ENCODE results near the gene WDR76. TPM values are rescaled to one million over a fixed set of nuclear protein-coding genes. Genes with fewer than 3 reads are reported as not detected.

The WDR76 gene
- total RNA-seq, 1 donor from 2014 or later, result 0.73 TPM

DNA sequence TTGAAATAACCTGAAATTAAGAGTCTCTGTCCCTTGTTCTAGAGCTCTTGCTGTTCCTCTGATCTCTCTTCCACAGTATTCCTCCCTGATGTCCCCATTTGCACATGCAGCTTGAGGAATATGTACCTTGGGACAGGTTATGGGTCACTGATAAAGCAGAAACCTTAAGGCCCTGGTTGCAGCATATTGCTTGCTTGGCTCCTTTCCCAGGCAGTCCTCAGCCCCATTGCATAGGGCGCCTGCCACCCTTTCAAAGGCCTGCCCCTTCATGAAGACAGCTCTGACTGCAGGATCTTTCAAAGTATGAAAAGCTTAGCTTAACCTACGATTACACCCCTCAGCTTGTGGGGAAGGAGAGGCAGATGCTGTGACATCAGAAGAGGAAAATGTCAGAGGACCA, 51.6 kb downstream of the WDR76 start:
- Mint-ChIP-seq H3K27me3 (ENCODE audit: low read depth, unreplicated experiment) (no peaks in the 10 kb centered on the region), H3K36me3 (ENCODE audit: low read depth, unreplicated experiment) (peaks cover 7% of the 10 kb centered on the region), H3K4me1 (ENCODE audit: low read depth, unreplicated experiment) (no peaks in the 10 kb centered on the region), H3K9me3 (ENCODE audit: unreplicated experiment) (no peaks in the 10 kb centered on the region), H3K27ac (ENCODE audit: unreplicated experiment) (no peak overlapping the region), H3K4me3 (ENCODE audit: unreplicated experiment) (no peak overlapping the region)
- Histone ChIP-seq H3K79me2 (ENCODE audit: insufficient read depth, low read length) (no peaks in the 10 kb centered on the region), H4K20me1 (ENCODE audit: insufficient read depth, low read length) (peaks cover 3% of the 10 kb centered on the region), H3K9me3 (ENCODE audit: insufficient read depth, low read depth, low read length) (no peaks in the 10 kb centered on the region), H2AFZ (ENCODE audit: low read depth, low read length) (no peak overlapping the region), H3K27ac (ENCODE audit: low read depth, low read length) (no peak overlapping the region), H3K36me3 (ENCODE audit: insufficient read depth, low read length) (peaks cover 29% of the 10 kb centered on the region), H3K4me1 (ENCODE audit: insufficient read depth, low read length) (no peaks in the 10 kb centered on the region), H3K4me3 (ENCODE audit: insufficient read depth, low read depth, low read length) (no peak overlapping the region), H3K27me3 (ENCODE audit: insufficient read depth, low read length) (no peaks in the 10 kb centered on the region), H3K9ac (ENCODE audit: low read length) (no peak overlapping the region), H3K4me2 (ENCODE audit: low read length) (no peak overlapping the region)
- TF ChIP-seq, protein P1, sequence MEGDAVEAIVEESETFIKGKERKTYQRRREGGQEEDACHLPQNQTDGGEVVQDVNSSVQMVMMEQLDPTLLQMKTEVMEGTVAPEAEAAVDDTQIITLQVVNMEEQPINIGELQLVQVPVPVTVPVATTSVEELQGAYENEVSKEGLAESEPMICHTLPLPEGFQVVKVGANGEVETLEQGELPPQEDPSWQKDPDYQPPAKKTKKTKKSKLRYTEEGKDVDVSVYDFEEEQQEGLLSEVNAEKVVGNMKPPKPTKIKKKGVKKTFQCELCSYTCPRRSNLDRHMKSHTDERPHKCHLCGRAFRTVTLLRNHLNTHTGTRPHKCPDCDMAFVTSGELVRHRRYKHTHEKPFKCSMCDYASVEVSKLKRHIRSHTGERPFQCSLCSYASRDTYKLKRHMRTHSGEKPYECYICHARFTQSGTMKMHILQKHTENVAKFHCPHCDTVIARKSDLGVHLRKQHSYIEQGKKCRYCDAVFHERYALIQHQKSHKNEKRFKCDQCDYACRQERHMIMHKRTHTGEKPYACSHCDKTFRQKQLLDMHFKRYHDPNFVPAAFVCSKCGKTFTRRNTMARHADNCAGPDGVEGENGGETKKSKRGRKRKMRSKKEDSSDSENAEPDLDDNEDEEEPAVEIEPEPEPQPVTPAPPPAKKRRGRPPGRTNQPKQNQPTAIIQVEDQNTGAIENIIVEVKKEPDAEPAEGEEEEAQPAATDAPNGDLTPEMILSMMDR (IDR thresholded peaks at IDR 0.05; ENCODE audit: insufficient read depth, low read depth, low read length), result no peak
- TF ChIP-seq EZH2 (IDR thresholded peaks at IDR 0.05; ENCODE audit: insufficient read depth, low read length), result no peak
- FAIRE-seq (no peak), DNase-seq (ENCODE audit: low read depth) (no peak)

DNA sequence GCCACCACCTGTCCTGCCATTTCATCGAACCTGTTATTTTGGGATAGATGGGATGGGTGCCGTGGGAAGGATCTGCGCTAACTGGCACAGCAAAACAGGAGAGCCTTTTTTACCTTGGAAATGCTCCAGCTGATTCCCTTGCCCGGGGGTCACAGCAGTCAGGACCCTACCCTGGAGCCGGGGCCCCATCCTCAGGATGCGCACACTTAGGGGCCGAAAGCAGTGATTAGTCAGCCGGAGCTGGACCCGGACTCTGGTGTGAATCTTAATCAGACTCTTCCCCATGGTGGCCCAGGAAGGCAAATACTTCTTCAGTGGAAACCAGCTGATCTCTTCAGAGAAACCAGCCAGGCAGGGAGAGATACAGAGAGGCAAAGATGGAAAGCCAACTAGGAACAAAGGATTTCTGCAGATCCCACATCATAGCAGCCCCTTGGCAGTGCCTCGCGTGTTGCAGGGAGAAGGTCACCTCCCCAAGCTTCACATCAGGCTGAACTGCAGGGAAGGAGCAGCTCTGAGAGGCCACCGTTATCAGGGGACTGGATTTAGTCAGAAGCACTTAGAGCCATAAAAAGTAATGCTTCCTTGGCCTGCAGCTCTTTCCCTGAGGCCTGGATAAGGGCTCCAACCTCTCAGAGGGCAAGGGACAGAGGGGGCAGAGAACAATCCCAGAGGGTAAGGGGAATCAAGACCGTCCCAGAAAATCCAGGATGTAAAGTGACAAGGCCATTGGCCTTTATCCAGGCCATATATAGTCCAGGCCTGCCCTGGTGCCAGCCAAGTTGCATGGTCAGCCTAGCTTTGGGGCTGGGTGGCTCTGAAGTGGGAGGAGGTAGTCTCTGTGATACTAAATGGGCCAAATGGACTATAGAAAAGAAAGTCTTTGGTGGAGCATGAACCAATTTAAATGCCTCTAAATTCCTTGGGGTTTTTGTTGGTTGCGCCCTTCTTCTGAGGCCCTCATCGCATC, 52.9 kb downstream of the WDR76 start:
- Histone ChIP-seq H2AFZ (ENCODE audit: low read depth, low read length) (no peak overlapping the region), H3K4me2 (ENCODE audit: low read length) (no peak overlapping the region), H4K20me1 (ENCODE audit: insufficient read depth, low read length) (no peaks in the 10 kb centered on the region), H3K4me1 (ENCODE audit: insufficient read depth, low read length) (no peaks in the 10 kb centered on the region), H3K36me3 (ENCODE audit: insufficient read depth, low read length) (peaks cover 29% of the 10 kb centered on the region), H3K4me3 (ENCODE audit: insufficient read depth, low read depth, low read length) (no peak overlapping the region), H3K27ac (ENCODE audit: low read depth, low read length) (no peak overlapping the region), H3K27me3 (ENCODE audit: insufficient read depth, low read length) (no peaks in the 10 kb centered on the region), H3K9ac (ENCODE audit: low read length) (no peak overlapping the region), H3K79me2 (ENCODE audit: insufficient read depth, low read length) (no peaks in the 10 kb centered on the region), H3K9me3 (ENCODE audit: insufficient read depth, low read depth, low read length) (no peaks in the 10 kb centered on the region)
- Mint-ChIP-seq H3K27me3 (ENCODE audit: low read depth, unreplicated experiment) (no peaks in the 10 kb centered on the region), H3K27ac (ENCODE audit: unreplicated experiment) (no peak overlapping the region), H3K4me3 (ENCODE audit: unreplicated experiment) (no peak overlapping the region), H3K4me1 (ENCODE audit: low read depth, unreplicated experiment) (no peaks in the 10 kb centered on the region), H3K36me3 (ENCODE audit: low read depth, unreplicated experiment) (peaks cover 9% of the 10 kb centered on the region), H3K9me3 (ENCODE audit: unreplicated experiment) (no peaks in the 10 kb centered on the region)
- no peak for FAIRE-seq
- TF ChIP-seq EZH2 (IDR thresholded peaks at IDR 0.05; ENCODE audit: insufficient read depth, low read length), result no peak
- TF ChIP-seq, protein P1 (IDR thresholded peaks at IDR 0.05; ENCODE audit: insufficient read depth, low read depth, low read length), result no peak
- no peak for DNase-seq (ENCODE audit: low read depth)
